Sigmoid colon (tissue), 4 donors: ENCODE data around the gene ARHGAP15.

Experiments used
- EP300 ChIP-seq, 4 donors: sonication (generic); formaldehyde crosslinking; IDR thresholded peaks; one replicate each; pipeline ENCODE4 v1.6.1; 2017; ENCODE audit warnings: antibody characterized with exemption in 4 of 4
- TF ChIP-seq, protein P1 (sequence below), 4 experiments: fragments of 450-650 bp in 3 of 4; fragments of 200-600 bp in 1 of 4; IDR thresholded peaks; one replicate each; pipeline ENCODE4 v1.5.1; 2016 to 2019; ENCODE audit warnings: antibody characterized with exemption in 4 of 4, mild to moderate bottlenecking in 3 of 4, moderate library complexity in 2 of 4

DNA sequence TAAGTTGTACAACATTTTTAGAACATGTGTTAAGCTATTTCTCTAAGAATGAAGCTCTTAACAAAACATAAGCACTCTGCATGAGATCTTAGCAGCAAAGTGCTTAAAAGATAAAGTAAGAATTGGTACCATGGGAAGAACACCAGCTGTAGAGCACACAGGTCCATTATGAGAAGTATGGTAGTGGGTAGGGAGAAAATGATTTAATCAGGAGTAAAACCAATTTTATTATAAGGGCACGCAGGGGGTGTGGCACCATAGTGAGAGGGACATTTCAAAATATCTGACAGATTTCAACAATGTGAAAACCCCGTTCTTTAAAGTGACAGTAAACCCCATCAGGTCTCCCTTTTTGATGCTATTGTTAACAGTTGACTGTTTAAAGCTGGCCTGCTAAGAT, 492.9 kb downstream of the ARHGAP15 start:
- TF ChIP-seq, protein P1, sequence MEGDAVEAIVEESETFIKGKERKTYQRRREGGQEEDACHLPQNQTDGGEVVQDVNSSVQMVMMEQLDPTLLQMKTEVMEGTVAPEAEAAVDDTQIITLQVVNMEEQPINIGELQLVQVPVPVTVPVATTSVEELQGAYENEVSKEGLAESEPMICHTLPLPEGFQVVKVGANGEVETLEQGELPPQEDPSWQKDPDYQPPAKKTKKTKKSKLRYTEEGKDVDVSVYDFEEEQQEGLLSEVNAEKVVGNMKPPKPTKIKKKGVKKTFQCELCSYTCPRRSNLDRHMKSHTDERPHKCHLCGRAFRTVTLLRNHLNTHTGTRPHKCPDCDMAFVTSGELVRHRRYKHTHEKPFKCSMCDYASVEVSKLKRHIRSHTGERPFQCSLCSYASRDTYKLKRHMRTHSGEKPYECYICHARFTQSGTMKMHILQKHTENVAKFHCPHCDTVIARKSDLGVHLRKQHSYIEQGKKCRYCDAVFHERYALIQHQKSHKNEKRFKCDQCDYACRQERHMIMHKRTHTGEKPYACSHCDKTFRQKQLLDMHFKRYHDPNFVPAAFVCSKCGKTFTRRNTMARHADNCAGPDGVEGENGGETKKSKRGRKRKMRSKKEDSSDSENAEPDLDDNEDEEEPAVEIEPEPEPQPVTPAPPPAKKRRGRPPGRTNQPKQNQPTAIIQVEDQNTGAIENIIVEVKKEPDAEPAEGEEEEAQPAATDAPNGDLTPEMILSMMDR (IDR thresholded peaks at IDR 0.05): no peak
- no peak for TF ChIP-seq EP300 (IDR thresholded peaks at IDR 0.05)
